IgD-negative memory B cell (primary cell): ENCODE measurements around the gene RELN. TPM values are rescaled to one million over a fixed set of nuclear protein-coding genes. Genes with fewer than 3 reads are reported as not detected.

Source experiments
- H3K27ac Mint-ChIP-seq, 3 donors: one replicate each; pipeline ENCODE4 v1.8.0; 2020 to 2022; ENCODE audit warnings: mild to moderate bottlenecking in 3 of 3, mixed read lengths in 3 of 3, moderate library complexity in 1 of 3
- H3K27me3 Mint-ChIP-seq: one replicate; pipeline ENCODE4 v1.8.0; 2021; ENCODE audit warnings: mixed read lengths
- H3K36me3 Mint-ChIP-seq: one replicate; pipeline ENCODE4 v1.8.0; 2020; ENCODE audit warnings: mild to moderate bottlenecking, mixed read lengths
- H3K4me1 Mint-ChIP-seq, 3 donors: one replicate each; pipeline ENCODE4 v1.8.0; 2020 to 2022; ENCODE audit warnings: mixed read lengths in 3 of 3, mild to moderate bottlenecking in 1 of 3
- H3K4me3 Mint-ChIP-seq, 4 donors: one replicate each; pipeline ENCODE4 v1.8.0; 2020 to 2022; ENCODE audit warnings: mild to moderate bottlenecking in 4 of 4, mixed read lengths in 4 of 4, moderate library complexity in 3 of 4
- H3K9me3 Mint-ChIP-seq, 3 donors: one replicate each; pipeline ENCODE4 v1.8.0; 2020 to 2021; ENCODE audit warnings: mixed read lengths in 3 of 3, mild to moderate bottlenecking in 1 of 3
- polyA plus RNA-seq: library from polyadenylated mRNA; unstranded; fragments of 300-500 nt; fragmentation: Illumina TruSeq; gene quantifications from one replicate; pipeline ENCODE4 v1.2.3, GENCODE V29; 2021

RELN gene
- polyA plus RNA-seq, 1 donor from 2014 or later = not detected

- Mint-ChIP-seq H3K27ac (no peak overlapping the region), H3K9me3 (peaks cover 0 to 6% (median 2%) of the 10 kb centered on the region in 3 donors), H3K36me3 (no peaks in the 10 kb centered on the region), H3K4me3 (no peak overlapping the region), H3K27me3 (no peaks in the 10 kb centered on the region), H3K4me1 (no peaks in the 10 kb centered on the region)
Observed at GRCh38 chr7:103875718-103876117, 113.7 kb downstream of the RELN start.

DNA sequence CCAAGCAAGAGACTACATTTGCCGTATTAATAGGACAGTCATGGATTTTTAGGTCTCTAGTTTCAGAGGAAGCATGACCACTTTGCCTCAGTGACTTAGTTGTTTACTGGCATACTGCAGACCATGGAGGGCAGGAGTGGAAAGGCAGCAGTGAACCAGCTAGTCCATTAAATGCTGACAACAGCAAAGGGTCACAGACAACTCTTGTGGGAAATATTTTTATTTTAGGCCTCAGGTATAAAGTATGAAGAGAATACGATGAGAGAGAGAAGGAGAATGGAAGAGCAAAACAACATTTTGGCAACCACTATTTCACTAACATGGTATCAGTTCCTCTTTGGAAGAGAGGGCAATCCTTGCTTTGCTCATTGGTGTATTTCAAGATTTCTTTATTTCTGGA lies 118.0 kb downstream of the RELN start:
- Mint-ChIP-seq H3K4me1 (no peaks in the 10 kb centered on the region), H3K9me3 (peaks cover 0 to 1% (median 0%) of the 10 kb centered on the region in 3 donors), H3K27me3 (no peaks in the 10 kb centered on the region), H3K36me3 (no peaks in the 10 kb centered on the region), H3K4me3 (no peak overlapping the region), H3K27ac (no peak overlapping the region)

DNA sequence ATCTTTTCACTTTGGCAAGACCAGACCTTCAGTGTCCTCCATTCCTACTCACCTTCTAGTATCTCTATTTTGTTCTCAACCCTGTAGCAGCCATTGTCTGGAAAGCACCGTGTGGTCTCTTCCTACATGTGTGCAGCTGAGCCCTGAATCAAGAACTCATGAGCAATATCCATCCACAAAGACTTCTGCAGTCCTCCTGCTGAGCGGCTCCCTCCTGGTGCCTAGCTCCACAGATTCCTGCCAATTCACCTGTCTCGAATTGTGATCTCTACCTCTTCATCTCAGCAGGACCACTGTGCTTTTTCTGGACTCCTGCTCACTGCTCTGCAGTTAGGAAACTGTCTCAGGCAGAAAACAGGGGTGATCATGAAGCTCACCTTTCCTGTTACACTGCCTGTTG lies 118.8 kb downstream of the RELN start:
- Mint-ChIP-seq H3K4me3 (no peak overlapping the region), H3K27me3 (no peaks in the 10 kb centered on the region), H3K4me1 (no peaks in the 10 kb centered on the region), H3K9me3 (peaks cover 0 to 1% (median 0%) of the 10 kb centered on the region in 3 donors), H3K36me3 (no peaks in the 10 kb centered on the region), H3K27ac (no peak overlapping the region)

DNA sequence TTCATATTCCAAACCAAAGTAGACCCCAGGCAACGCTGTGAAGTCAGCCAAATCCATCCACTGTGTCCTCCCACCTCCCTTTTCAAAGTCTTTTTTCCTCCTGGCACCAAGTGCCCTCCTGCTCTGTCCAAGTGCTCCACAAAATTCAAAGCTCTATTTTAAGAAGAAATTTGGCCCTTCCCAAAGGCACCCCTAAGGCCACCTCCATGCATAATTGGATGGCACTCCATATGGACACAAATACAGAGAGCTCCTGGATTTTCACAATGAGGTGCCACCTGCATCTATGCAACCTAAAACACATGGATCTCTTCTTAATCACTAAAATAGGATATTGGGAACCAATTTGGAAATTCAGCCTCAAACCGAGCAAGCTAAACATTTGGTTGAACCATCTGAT lies 121.6 kb downstream of the RELN start:
- H3K9me3 Mint-ChIP-seq = peaks cover 0 to 1% (median 0%) of the 10 kb centered on the region in 3 donors
- no peaks in the 10 kb centered on the region for H3K4me1 Mint-ChIP-seq
- H3K4me3 Mint-ChIP-seq = no peak overlapping the region
- no peak overlapping the region for H3K27ac Mint-ChIP-seq
- no peaks in the 10 kb centered on the region for H3K36me3 Mint-ChIP-seq
- no peaks in the 10 kb centered on the region for H3K27me3 Mint-ChIP-seq

GRCh38 chr7:103866919-103867318 lies 122.5 kb downstream of the RELN start:
- no peaks in the 10 kb centered on the region for H3K36me3 Mint-ChIP-seq
- H3K27ac Mint-ChIP-seq = no peak overlapping the region
- peaks cover 0 to 1% (median 0%) of the 10 kb centered on the region in 3 donors for H3K9me3 Mint-ChIP-seq
- H3K4me1 Mint-ChIP-seq = no peaks in the 10 kb centered on the region
- H3K27me3 Mint-ChIP-seq = no peaks in the 10 kb centered on the region
- H3K4me3 Mint-ChIP-seq = no peak overlapping the region

- H3K36me3 Mint-ChIP-seq = no peaks in the 10 kb centered on the region
- no peak overlapping the region for H3K27ac Mint-ChIP-seq
- peaks cover 0 to 2% (median 0%) of the 10 kb centered on the region in 3 donors for H3K4me1 Mint-ChIP-seq
- H3K9me3 Mint-ChIP-seq = peaks cover 0 to 2% (median 0%) of the 10 kb centered on the region in 3 donors
- no peaks in the 10 kb centered on the region for H3K27me3 Mint-ChIP-seq
- no peak overlapping the region for H3K4me3 Mint-ChIP-seq
Observed at GRCh38 chr7:103865442-103865841, 124.0 kb downstream of the RELN start.

DNA sequence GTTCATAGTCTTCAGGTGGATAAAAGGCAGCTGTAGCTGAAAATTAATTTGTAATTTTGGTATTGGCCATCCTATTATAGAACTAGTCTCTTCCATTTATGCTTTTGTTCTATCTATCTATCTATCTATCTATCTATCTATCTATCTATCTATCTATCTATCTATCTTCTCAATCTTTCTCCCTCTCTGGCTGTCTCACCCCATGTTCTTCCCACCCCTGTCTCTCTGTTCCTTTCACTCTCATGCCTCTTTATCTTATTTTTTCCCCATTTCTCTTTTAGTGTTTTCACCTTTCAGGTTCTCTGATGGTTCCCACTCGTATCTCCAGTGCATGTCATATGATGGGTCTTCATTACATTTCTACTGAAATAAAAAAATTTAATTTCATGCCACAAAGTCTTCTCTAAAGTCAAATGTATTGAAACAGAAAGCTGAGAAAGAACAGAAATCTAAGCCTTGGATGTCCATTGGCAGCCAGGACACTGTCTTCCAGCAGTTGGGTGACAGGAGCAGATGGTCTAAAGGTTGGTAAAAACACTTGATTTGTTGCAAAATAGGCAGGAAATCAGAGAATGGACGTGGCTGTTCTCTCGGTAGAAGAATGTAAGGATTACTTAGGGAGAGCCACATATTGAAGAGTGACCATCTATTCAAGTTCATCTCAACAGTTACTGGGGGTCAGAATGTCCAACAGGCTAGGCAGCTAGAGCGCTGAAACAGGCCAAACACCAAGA lies 127.0 kb downstream of the RELN start:
- H3K9me3 Mint-ChIP-seq = peaks cover 0 to 2% (median 0%) of the 10 kb centered on the region in 3 donors
- no peak overlapping the region for H3K4me3 Mint-ChIP-seq
- H3K36me3 Mint-ChIP-seq = no peaks in the 10 kb centered on the region
- H3K4me1 Mint-ChIP-seq = peaks cover 0 to 2% (median 0%) of the 10 kb centered on the region in 3 donors
- H3K27ac Mint-ChIP-seq = no peak overlapping the region
- no peaks in the 10 kb centered on the region for H3K27me3 Mint-ChIP-seq

GRCh38 chr7:103859709-103860108 lies 129.7 kb downstream of the RELN start:
- Mint-ChIP-seq H3K27ac (no peak overlapping the region), H3K4me3 (no peak overlapping the region), H3K9me3 (peaks cover 0 to 6% (median 0%) of the 10 kb centered on the region in 3 donors), H3K27me3 (no peaks in the 10 kb centered on the region), H3K36me3 (no peaks in the 10 kb centered on the region), H3K4me1 (peaks cover 0 to 2% (median 0%) of the 10 kb centered on the region in 3 donors)

DNA sequence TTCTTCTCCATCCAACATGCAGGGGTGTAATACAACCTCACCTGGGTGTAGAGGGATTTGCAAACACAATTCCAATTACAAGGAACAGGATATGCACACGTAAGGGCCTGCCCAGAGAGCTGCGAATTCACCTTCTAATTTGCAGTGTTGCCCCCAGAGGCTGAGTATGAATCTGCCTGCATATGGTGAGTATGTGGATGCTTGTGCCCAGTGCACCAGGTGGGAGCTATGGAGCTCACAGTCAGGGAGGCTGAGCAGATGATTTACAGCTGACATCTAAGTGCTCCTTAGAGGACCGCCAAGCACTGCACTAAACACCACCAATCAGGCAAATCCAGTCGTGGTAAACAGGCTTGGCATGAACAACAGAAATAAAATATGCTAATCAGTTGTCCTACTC lies 132.0 kb downstream of the RELN start:
- Mint-ChIP-seq H3K27me3 (no peaks in the 10 kb centered on the region), H3K27ac (no peak overlapping the region), H3K36me3 (no peaks in the 10 kb centered on the region), H3K9me3 (peaks cover 0 to 6% (median 0%) of the 10 kb centered on the region in 3 donors), H3K4me1 (peaks cover 0 to 2% (median 0%) of the 10 kb centered on the region in 3 donors), H3K4me3 (no peak overlapping the region)

DNA sequence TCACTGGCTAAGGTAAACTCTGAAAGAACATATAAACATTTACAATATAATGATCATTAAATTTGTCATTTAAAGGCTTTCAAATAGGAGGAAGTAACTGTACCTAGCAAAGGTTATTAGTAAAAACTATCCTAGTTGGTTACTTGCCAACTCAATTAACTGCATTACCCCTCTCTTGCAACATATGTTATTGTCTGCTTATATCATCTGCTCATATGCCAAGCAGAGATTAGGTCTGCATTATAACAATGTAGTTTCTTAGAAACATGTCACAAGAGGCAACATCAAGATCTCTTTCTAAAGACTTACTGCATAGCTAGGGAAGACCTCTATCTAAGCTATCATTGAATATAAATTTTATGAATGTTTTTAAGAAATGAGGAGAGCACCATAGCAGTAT lies 132.5 kb downstream of the RELN start:
- H3K27ac Mint-ChIP-seq = no peak overlapping the region
- H3K4me1 Mint-ChIP-seq = peaks cover 0 to 2% (median 0%) of the 10 kb centered on the region in 3 donors
- H3K4me3 Mint-ChIP-seq = no peak overlapping the region
- no peaks in the 10 kb centered on the region for H3K27me3 Mint-ChIP-seq
- peaks cover 0 to 6% (median 0%) of the 10 kb centered on the region in 3 donors for H3K9me3 Mint-ChIP-seq
- H3K36me3 Mint-ChIP-seq = no peaks in the 10 kb centered on the region

DNA sequence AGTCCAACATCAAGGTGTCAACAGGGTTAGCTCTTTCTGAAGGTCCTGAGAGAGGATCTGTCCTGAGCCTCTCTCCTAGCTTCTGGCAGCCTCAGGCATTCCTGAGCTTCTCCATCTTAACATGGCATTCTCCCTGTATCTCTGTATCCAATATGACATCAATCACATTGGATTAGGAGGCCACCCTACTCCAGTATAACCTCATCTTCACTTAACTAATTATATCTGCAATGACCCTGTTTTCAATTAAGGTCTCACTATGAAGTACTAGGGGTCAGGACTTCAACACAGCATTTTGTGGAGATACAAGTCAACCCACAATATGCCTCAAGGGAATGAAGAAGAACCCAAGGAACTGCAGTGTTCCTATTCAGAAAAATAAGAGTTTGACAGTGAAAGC lies 133.8 kb downstream of the RELN start:
- H3K9me3 Mint-ChIP-seq = peaks cover 4 to 12% (median 5%) of the 10 kb centered on the region in 3 donors
- no peak overlapping the region for H3K4me3 Mint-ChIP-seq
- no peaks in the 10 kb centered on the region for H3K4me1 Mint-ChIP-seq
- no peak overlapping the region for H3K27ac Mint-ChIP-seq
- H3K36me3 Mint-ChIP-seq = no peaks in the 10 kb centered on the region
- H3K27me3 Mint-ChIP-seq = no peaks in the 10 kb centered on the region

DNA sequence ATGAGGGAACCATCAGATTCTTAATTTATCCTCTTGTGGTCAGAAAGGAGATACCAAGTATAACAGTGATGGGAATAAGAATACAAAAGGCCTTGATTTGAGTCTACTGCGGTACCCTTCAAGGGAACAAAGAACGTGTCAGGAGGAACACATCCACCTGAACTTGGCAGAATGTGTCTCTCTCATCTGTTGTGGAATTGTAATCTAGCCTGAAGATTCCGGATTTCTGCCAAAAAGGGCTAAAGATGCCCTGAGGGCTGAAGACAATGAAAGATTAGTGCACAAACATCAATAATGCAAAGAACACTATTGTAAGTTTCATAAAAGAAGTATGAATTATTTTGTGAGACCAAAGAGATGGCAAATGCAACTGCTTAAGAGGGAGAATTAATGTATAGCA lies 134.8 kb downstream of the RELN start:
- no peak overlapping the region for H3K27ac Mint-ChIP-seq
- H3K4me3 Mint-ChIP-seq = no peak overlapping the region
- H3K36me3 Mint-ChIP-seq = no peaks in the 10 kb centered on the region
- H3K4me1 Mint-ChIP-seq = no peaks in the 10 kb centered on the region
- peaks cover 4 to 13% (median 5%) of the 10 kb centered on the region in 3 donors for H3K9me3 Mint-ChIP-seq
- H3K27me3 Mint-ChIP-seq = no peaks in the 10 kb centered on the region

DNA sequence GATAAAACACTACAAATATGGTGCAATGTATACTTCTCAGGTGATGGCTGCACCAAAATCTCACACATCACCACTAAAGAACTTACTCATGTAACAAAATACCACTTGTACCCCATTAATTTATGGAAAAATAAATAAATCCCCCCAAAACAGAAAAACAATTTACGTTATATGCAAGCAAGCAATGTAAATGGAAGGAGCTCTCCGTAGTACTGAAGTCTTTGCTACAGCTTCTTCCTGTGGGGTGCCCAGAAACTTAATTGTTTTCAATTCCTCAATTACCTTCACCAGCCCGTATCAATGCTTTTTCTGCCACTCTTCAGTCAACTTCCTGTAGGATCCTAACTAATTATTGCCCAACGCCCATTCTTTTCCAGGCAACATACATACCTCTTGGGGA lies 138.1 kb downstream of the RELN start:
- no peaks in the 10 kb centered on the region for H3K4me1 Mint-ChIP-seq

GRCh38 chr7:103843689-103844480 lies 145.6 kb downstream of the RELN start:
- Mint-ChIP-seq H3K27ac (no peak overlapping the region), H3K27me3 (no peaks in the 10 kb centered on the region), H3K36me3 (no peaks in the 10 kb centered on the region), H3K4me3 (no peak overlapping the region), H3K9me3 (no peaks in the 10 kb centered on the region), H3K4me1 (no peaks in the 10 kb centered on the region)

More for the DNA sequence above, 138.1 kb downstream of the RELN start:
- no peaks in the 10 kb centered on the region for H3K27me3 Mint-ChIP-seq
- H3K4me3 Mint-ChIP-seq = no peak overlapping the region
- H3K9me3 Mint-ChIP-seq = peaks cover 4 to 13% (median 5%) of the 10 kb centered on the region in 3 donors
- no peaks in the 10 kb centered on the region for H3K36me3 Mint-ChIP-seq
- H3K27ac Mint-ChIP-seq = no peak overlapping the region

DNA sequence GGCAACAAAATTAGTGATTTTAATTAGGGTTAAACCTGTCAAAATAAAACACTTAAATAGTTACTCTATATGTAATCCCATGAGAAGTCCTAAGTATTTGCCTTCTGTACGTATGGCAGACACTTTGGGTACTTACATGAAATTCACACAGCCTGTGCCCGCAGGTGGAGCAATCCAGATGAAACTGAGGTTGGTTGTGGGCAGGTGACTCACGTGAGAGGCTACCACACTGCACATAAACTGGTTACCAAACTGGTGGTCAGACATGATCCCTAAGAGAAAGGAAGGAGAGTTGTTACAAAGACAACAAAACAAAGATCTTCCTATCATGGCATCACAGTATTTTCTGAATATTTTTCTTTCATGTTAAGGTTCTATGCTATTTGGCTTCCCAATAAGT lies 156.1 kb downstream of the RELN start:
- no peak overlapping the region for H3K4me3 Mint-ChIP-seq

More for the DNA sequence above, 156.1 kb downstream of the RELN start:
- Mint-ChIP-seq H3K27ac (no peak overlapping the region), H3K4me1 (no peaks in the 10 kb centered on the region), H3K27me3 (no peaks in the 10 kb centered on the region), H3K36me3 (no peaks in the 10 kb centered on the region), H3K9me3 (peaks cover 0 to 3% (median 0%) of the 10 kb centered on the region in 3 donors)
